Pancreas (tissue), 10 donors: ENCODE data around the gene ZNF274. TPM values are rescaled to one million over a fixed set of nuclear protein-coding genes. Genes with fewer than 3 reads are reported as not detected.
A peak's percentile ranks its signal among the peaks of the same experiment; 100 is the strongest.

Source experiments
- ATAC-seq, 4 donors: fragments of 200-7000 bp; cut with Tn5 transposase; one replicate each; pipeline versions ENCODE4 v1.8.0 to v1.9.1; 2020; ENCODE audit warnings: mild to moderate bottlenecking in 4 of 4, moderate library complexity in 4 of 4
- DNase-seq, 6 donors: peaks; one replicate each; pipeline ENCODE4 v3.0.0-alpha.2; 2020
- FAIRE-seq: peaks from 2 replicates; lab custom pipeline; 2012; peaks lifted over from hg19 to GRCh38; lab: Jason Lieb, UNC
- H3K27ac ChIP-seq, 4 donors: fragments of 200-600 bp; sonication (generic); 1 replicate in 3 of 4; 2 replicates in 1 of 4; pipeline versions ENCODE4 v1.5.0 to v1.8.0; 2020
- H3K27me3 ChIP-seq, 4 donors: fragments of 200-600 bp; one replicate each; pipeline ENCODE4 v1.8.0; 2021
- H3K36me3 ChIP-seq, 3 donors: fragments of 200-600 bp; sonication (generic) in 1 of 3; one replicate each; pipeline versions ENCODE4 v1.5.0 to v1.8.0; 2020 to 2021
- H3K4me1 ChIP-seq, 3 donors: fragments of 200-600 bp; one replicate each; pipeline ENCODE4 v1.8.0; 2021
- H3K4me3 ChIP-seq, 4 donors: fragments of 200-600 bp; sonication (generic) in 2 of 4; one replicate each; pipeline versions ENCODE4 v1.5.0 to v1.8.0; 2020 to 2021
- H3K9me3 ChIP-seq, 4 donors: fragments of 200-600 bp; one replicate each; pipeline ENCODE4 v1.8.0; 2021
- CTCF ChIP-seq, 4 donors: fragments of 200-600 bp; sonication (generic) in 3 of 4; IDR thresholded peaks; one replicate each; pipeline versions ENCODE4 v1.5.0 to v1.8.0; 2021; ENCODE audit warnings: antibody characterized with exemption in 4 of 4
- WGBS, 2 donors: extraction: QIAGEN DNeasy Blood & Tissue Kit; methylation state at CpG; one replicate each; pipeline ENCODE4 v1.1.7; 2013; 5-methylcytosine and 5-hydroxymethylcytosine counted together
- intact Hi-C, 3 donors: fragments of 100-400 bp; cut with DNase I; formaldehyde crosslinking; loops; one replicate each; pipeline versions ENCODE4 v1.11.1 to v1.14.2; 2022
- polyA plus RNA-seq, 2 donors: library from polyadenylated mRNA; stranded (reverse); fragments of 200-250 nt; gene quantifications; one replicate each; pipeline ENCODE4 v1.2.3, GENCODE V29; 2013
- total RNA-seq, 6 donors: library from RNA; stranded (reverse); fragmentation: NEBNext Ultra II Directional in 4 of 6; extraction: Animal tissue kit (Norgen Biotek cat#: 25700) in 4 of 6; gene quantifications; one replicate each; pipeline versions ENCODE4 v1.2.1 to v1.2.4, GENCODE V29; 2021 to 2023
- donor health status: healthy with polysubstance abuse.
- donor health status: DM: no; HTN: no; CAD: no; lungs with moderate emphysema.
- donor health status: DM: no; HTN: no; CAD: no.
- donor health status: control.
- donor health status: control.
- donor health status: Bipolar disorder and iron deficiency.
- donor health status: DM: yes; HTN: yes; CAD: no.
- donor health status: DM: no; HTN: no; CAD: no.
- donor health status: DM: no; HTN: no; CAD: no.
- donor health status: DM: yes; HTN: yes; CAD: no.

The ZNF274 gene
- total and polyA plus RNA-seq, 8 donors = 6.4 to 15.1 (median 8.0) TPM

GRCh38 chr19:58166268-58166667 lies 16.6 kb upstream of the ZNF274 start:
- ATAC-seq = no peak
- TF ChIP-seq CTCF (IDR thresholded peaks at IDR 0.05) = no peak
- Histone ChIP-seq H3K4me1 (no peaks in the 10 kb centered on the region), H3K36me3 (no peaks in the 10 kb centered on the region), H3K9me3 (peaks cover 0 to 11% (median 0%) of the 10 kb centered on the region in 4 donors), H3K27ac (no peak overlapping the region), H3K4me3 (no peak overlapping the region), H3K27me3 (no peaks in the 10 kb centered on the region)
- 68 to 82% methylated on average over 1 of the region's 1 CpG for WGBS, 2 donors
- intact Hi-C loops = no loop called here
- no peak for DNase-seq
- FAIRE-seq = no peak

GRCh38 chr19:58166708-58167280 lies 16.1 kb upstream of the ZNF274 start:
- H3K9me3 ChIP-seq = peaks cover 0 to 11% (median 0%) of the 10 kb centered on the region in 4 donors
- FAIRE-seq (no peak), ATAC-seq (no peak), DNase-seq (no peak)
- 45 to 51% methylated on average over 4 of the region's 4 CpGs for WGBS, 2 donors
- no peaks in the 10 kb centered on the region for H3K4me1 ChIP-seq
- no peak overlapping the region for H3K4me3 ChIP-seq
- no peak overlapping the region for H3K27ac ChIP-seq
- no peaks in the 10 kb centered on the region for H3K27me3 ChIP-seq
- no peak for TF ChIP-seq CTCF (IDR thresholded peaks at IDR 0.05)
- no peaks in the 10 kb centered on the region for H3K36me3 ChIP-seq
- intact Hi-C loops = no loop called here

GRCh38 chr19:58170860-58171259 lies 12.0 kb upstream of the ZNF274 start:
- ATAC-seq (no peak), DNase-seq (no peak), FAIRE-seq (no peak)
- Histone ChIP-seq H3K4me1 (no peaks in the 10 kb centered on the region), H3K27ac (no peak overlapping the region), H3K27me3 (no peaks in the 10 kb centered on the region), H3K4me3 (no peak overlapping the region), H3K36me3 (no peaks in the 10 kb centered on the region), H3K9me3 (peaks cover 0 to 11% (median 0%) of the 10 kb centered on the region in 4 donors)
- TF ChIP-seq CTCF (IDR thresholded peaks at IDR 0.05) = no peak
- intact Hi-C loops = no loop called here
- WGBS, 2 donors = 40 to 59% methylated on average over 1 of the region's 1 CpG

GRCh38 chr19:58181902-58182576 lies 822 bp upstream of the ZNF274 start:
- Histone ChIP-seq H3K4me1 (peaks cover 0 to 3% (median 0%) of the 10 kb centered on the region in 3 donors), H3K36me3 (peaks cover 5 to 20% (median 6%) of the 10 kb centered on the region in 3 donors), H3K27ac (peak overlapping the region; percentile 16 to 99 (median 98)), H3K27me3 (no peaks in the 10 kb centered on the region), H3K4me3 (peak overlapping the region in 3 of 4 donors; percentile 16 to 93 (median 74)), H3K9me3 (peaks cover 0 to 22% (median 1%) of the 10 kb centered on the region in 4 donors)
- FAIRE-seq (no peak), ATAC-seq (no peak), DNase-seq (peak in 2 of 6 donors; percentile 18 to 27)
- TF ChIP-seq CTCF (IDR thresholded peaks at IDR 0.05) = peak in 1 of 4 donors; percentile 14
- WGBS, 2 donors = 31 to 34% methylated on average over 4 of the region's 4 CpGs
- intact Hi-C loops = no loop called here
